GM12875 (cell line): ENCODE results near the gene PAX2.

Experiments
- H3K4me3 ChIP-seq: one replicate; pipeline ENCODE4 v1.5.1; 2011; ENCODE audit warnings: low read depth, low read length, control low read depth
- TF ChIP-seq, protein P1 (sequence below): IDR thresholded peaks from 2 replicates; pipeline ENCODE4 v1.5.1; 2011; ENCODE audit warnings: low read depth, mild to moderate bottlenecking, control low read depth, inconsistent platforms, low read length, moderate library complexity, borderline replicate concordance; ENCODE audit not compliant: insufficient read depth

Gene PAX2

DNA sequence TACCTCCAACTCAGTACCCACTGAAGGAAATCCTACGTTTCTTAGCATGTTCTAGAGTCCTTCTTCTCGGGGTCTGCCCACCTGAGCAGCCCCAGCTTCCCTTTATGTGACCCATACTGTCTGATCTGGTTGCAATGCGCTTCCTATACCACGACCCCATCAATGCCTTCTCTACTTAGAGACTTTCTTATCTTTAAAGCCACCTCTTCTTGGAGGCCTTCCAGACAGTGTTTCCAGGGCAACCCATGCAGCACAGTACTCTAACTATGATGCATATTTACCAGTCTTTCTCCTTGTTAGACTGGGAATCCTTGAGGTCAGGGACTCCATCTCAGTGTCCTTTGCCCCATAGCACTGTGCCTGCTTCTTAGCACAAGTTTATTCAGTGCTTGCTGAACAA, 112.9 kb downstream of the PAX2 start:
- no peak overlapping the region for H3K4me3 ChIP-seq
- TF ChIP-seq, protein P1, sequence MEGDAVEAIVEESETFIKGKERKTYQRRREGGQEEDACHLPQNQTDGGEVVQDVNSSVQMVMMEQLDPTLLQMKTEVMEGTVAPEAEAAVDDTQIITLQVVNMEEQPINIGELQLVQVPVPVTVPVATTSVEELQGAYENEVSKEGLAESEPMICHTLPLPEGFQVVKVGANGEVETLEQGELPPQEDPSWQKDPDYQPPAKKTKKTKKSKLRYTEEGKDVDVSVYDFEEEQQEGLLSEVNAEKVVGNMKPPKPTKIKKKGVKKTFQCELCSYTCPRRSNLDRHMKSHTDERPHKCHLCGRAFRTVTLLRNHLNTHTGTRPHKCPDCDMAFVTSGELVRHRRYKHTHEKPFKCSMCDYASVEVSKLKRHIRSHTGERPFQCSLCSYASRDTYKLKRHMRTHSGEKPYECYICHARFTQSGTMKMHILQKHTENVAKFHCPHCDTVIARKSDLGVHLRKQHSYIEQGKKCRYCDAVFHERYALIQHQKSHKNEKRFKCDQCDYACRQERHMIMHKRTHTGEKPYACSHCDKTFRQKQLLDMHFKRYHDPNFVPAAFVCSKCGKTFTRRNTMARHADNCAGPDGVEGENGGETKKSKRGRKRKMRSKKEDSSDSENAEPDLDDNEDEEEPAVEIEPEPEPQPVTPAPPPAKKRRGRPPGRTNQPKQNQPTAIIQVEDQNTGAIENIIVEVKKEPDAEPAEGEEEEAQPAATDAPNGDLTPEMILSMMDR: no peak

DNA sequence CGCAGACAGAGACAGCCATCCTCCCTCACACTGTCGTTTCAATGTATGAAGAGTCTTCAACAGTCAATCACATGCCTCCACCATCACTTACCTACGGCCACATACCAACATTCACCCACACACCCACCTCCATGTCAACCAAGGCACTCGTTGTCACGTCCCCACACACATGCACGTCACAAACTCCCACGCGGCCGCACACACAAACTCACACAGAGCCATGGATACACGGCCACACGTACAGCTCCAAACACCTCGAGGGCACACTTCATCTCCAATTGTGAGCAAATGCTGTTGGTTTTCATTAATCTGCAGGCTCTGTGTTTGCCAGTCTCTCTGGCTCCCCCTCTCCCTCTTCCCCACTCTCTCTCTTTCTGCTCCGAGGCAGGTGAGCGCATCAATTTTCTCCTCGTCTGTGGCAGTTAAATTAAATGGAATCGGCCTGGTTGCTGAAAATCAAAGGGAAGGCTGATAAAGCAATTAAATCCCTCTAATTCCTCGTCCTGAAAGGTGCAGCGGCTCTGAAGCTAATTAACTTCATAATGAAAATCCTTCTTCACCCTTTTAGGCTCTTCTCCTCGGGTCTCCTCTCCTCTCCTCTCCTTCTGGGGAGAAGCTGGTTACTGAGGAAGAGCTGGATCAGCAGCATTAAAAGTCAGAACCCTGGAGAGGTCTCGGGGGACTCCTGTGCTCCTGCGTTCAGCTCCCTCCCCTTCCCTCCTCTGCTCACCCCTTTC, 113.5 kb downstream of the PAX2 start:
- TF ChIP-seq, protein P1: no peak
- no peak overlapping the region for H3K4me3 ChIP-seq

DNA sequence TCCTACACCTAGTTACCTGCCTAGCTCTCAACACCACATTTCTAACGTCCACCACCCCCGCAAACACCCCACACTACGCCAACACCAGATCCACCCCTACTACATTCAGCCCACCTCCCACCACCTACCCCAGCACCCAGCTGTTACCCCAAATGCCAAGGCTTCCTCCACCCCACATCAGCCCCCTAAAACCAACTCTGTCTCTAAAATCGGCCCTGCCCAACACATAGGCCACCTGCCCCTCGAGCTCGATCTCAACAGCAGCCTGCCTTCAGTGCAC, 114.0 kb downstream of the PAX2 start:
- TF ChIP-seq, protein P1: no peak
- no peak overlapping the region for H3K4me3 ChIP-seq

DNA sequence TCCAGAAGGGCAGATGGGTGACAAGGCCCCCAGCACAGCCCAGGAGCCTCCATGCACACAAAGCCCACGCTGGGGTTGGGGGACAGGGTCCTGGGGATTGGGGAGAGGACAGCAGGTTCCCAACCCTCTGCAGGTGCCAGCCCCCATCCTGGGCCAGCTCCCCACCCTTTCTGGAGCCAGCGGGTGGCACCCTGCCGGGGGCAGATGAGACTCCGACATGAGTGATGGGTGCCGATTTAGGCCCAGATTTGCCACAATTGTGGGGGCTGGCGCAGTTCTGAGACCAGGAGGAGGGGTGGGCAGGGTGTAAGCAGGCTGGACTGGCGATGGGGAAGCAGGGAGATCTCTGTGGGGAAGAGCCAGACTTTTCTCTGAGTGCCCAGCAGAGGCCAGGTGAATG, 118.1 kb downstream of the PAX2 start:
- TF ChIP-seq, protein P1: no peak
- H3K4me3 ChIP-seq: no peak overlapping the region

DNA sequence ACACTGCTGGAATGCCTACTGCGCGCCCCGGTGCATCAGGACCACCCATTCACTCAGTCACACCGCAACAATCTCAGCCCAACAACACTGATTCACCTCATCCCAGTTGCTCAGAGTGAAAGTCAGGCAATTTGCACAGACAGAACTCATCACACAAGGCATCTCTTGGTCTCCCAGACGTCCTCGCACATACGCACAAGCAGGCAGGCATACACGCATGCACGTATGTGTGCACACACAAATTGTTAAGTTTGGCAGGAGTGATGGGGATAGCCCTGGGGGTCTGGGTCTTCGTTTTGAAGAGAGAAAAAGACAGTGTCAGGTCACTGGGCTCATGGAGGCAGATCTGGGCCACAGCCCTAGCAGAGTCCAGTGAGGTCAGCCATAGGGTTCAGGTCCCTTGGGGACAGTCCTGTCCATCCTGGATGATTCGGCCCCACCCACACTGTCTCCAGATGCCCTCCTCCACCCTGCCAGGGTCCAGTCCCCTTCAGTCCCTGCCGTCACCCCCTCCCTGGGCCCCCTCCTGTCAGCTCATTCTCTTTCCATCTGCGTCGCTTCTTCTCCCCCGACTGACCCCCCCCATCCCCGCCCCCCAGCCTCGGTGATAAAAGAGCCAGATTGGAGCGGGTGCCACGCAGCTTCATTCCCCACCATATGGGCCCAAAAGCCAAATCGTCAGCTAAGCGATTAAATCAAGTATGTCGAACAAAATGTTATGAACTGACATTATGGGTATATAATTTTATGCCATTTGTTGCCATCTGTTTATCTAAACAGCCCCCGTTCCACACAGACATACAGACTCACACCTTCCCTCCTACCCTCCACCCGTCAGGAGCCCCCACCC, 118.9 kb downstream of the PAX2 start:
- H3K4me3 ChIP-seq: no peak overlapping the region
- TF ChIP-seq, protein P1: no peak

DNA sequence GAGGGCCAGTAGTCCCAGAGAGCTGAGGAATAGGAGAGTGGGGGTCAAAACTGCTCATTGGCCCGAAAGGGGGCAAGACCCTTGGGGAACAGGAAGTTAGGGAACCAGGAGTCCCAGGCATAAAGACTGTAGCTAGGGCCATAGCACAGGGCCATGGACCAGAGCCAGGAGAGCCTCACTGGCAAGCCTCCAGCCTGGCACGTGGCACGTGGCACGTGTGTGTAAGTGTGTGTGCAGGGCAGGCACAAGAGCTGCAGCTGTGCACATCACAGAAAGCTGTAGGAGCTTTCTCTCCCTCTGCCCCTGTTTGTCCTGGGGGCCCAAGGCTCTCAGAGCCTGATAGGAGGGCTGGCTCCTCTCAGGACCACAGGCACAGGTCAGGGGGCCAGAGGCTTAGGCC, 119.6 kb downstream of the PAX2 start:
- no peak overlapping the region for H3K4me3 ChIP-seq
- TF ChIP-seq, protein P1: no peak

DNA sequence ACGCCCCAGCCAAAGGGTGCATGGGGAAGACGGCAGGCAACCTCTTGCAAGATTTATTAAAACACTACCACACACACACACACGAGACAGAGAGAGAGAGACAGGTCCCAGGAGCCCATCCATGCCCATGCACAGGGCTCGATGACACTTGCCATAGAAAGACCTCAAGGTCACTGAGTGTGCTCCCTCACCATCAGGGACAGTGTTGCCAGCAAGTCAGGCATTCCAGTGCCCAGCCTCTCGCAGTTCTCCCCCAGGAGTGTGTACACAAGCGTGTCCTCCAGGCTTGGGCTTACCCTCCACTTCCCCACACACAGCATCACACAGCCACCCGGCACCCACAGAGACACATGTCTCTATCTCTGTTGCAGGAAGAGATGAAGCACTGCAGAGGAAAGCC, 120.6 kb downstream of the PAX2 start:
- TF ChIP-seq, protein P1: no peak
- H3K4me3 ChIP-seq: no peak overlapping the region
